ENCODE data around the gene ACTN4.

GRCh38 chr19:38730731-38731589 is 83.5 kb downstream of the ACTN4 start:
- no peak for TF ChIP-seq CTCF (conservative IDR thresholded peaks at IDR 0.05 in 1 of 2, IDR thresholded peaks at IDR 0.05 in 1 of 2; ENCODE audit: extremely low read depth in 1 of 2, insufficient read depth in 1 of 2, low read depth in 1 of 2, low read length in 2 of 2)
- no peak for TF ChIP-seq EZH2 (IDR thresholded peaks at IDR 0.05; ENCODE audit: borderline replicate concordance, low read length)

Data from mammary epithelial cell (primary cell).